Right lobe of liver (tissue), 6 donors: ENCODE results near the gene SCYGR4. TPM values are rescaled to one million over a fixed set of nuclear protein-coding genes. Genes with fewer than 3 reads are reported as not detected.

Experiments used
- ATAC-seq, 4 donors: fragments of 200-7000 bp; cut with Tn5 transposase; one replicate each; pipeline ENCODE4 v1.9.1; 2020; ENCODE audit warnings: mild to moderate bottlenecking in 4 of 4, moderate library complexity in 4 of 4
- DNase-seq, 3 donors: peaks; one replicate each; pipeline ENCODE4 v3.0.0-alpha.2; 2020
- H3K27ac ChIP-seq, 3 donors: fragments of 200-600 bp; one replicate each; pipeline ENCODE4 v1.8.0; 2022
- H3K27me3 ChIP-seq, 2 donors: fragments of 200-600 bp; one replicate each; pipeline ENCODE4 v1.8.0; 2022
- H3K36me3 ChIP-seq, 4 donors: fragments of 200-600 bp; sonication (generic) in 1 of 4; one replicate each; pipeline versions ENCODE4 v1.5.1 to v1.8.0; 2017 to 2022; ENCODE audit warnings: control low read depth in 1 of 4
- H3K4me1 ChIP-seq, 4 donors: fragments of 200-600 bp; sonication (generic) in 1 of 4; one replicate each; pipeline versions ENCODE4 v1.5.1 to v1.8.0; 2017 to 2022; ENCODE audit warnings: control low read depth in 1 of 4
- H3K4me3 ChIP-seq, 3 donors: fragments of 200-600 bp; one replicate each; pipeline ENCODE4 v1.8.0; 2022
- H3K9me3 ChIP-seq, 4 donors: fragments of 200-600 bp; sonication (generic) in 1 of 4; one replicate each; pipeline versions ENCODE4 v1.5.1 to v1.8.0; 2017 to 2022; ENCODE audit warnings: control low read depth in 1 of 4
- CTCF ChIP-seq, 4 donors: fragments of 200-600 bp in 3 of 4; fragments of 450-650 bp in 1 of 4; IDR thresholded peaks; one replicate each; pipeline versions ENCODE4 v1.5.1 to v1.8.0; 2016 to 2022; ENCODE audit warnings: antibody characterized with exemption in 4 of 4, mild to moderate bottlenecking in 2 of 4
- POLR2A ChIP-seq: fragments of 450-650 bp; IDR thresholded peaks from one replicate; pipeline ENCODE4 v1.6.1; 2017; ENCODE audit warnings: antibody characterized with exemption, mild to moderate bottlenecking
- WGBS: methylation state at CpG from one replicate; pipeline ENCODE4 v1.1.6; 2018; ENCODE audit warnings: low coverage, low lambda C conversion rate; ENCODE audit not compliant: insufficient coverage; ENCODE audit errors: missing lambda C conversion rate; 5-methylcytosine and 5-hydroxymethylcytosine counted together
- intact Hi-C, 2 donors: fragments of 100-400 bp; cut with DNase I; formaldehyde crosslinking; loops; one replicate each; pipeline versions ENCODE4 v1.11.2 to v1.14.1; 2022
- long read RNA-seq: library from polyadenylated mRNA; unstranded; transcript quantifications from one replicate; pipeline ENCODE4 v2.0.0, GENCODE V29; 2019
- total RNA-seq, 6 experiments: library from RNA; depleted of rRNA in 2 of 6; stranded (reverse); fragments of >200 nt in 2 of 6; fragmentation: NEBNext Ultra II Directional in 3 of 6; extraction: Animal tissue kit (Norgen Biotek cat#: 25700) in 3 of 6; gene quantifications; one replicate each; pipeline versions ENCODE4 v1.1.0 to v1.2.4, GENCODE V29; 2016 to 2023
- donor health status: DM: no; HTN: yes; CAD: no.
- donor health status: DM: no; HTN: no; CAD: no.
- donor health status: DM: no; HTN: no; CAD: no.
- donor health status: DM: no; HTN: yes; CAD: no.
- donor health status: DM: no; HTN: yes; CAD: no.

SCYGR4 gene
- not detected for total RNA-seq
- long read RNA-seq, result 0 reads

GRCh38 chr2:227617316-227618230, at the start of gene SCYGR4:
Gene SCYGR4 (plus strand): TSS chr2:227617498. CDS start chr2:227617498, 0 bp downstream.
- peak; percentile 18 to 72 (median 52) for ATAC-seq
- 56% methylated on average over 6 of the region's 20 CpGs for WGBS

GRCh38 chr2:227568852-227569169, 48.5 kb upstream of the SCYGR4 start:
- Histone ChIP-seq H3K27ac (no peak overlapping the region), H3K9me3 (no peaks in the 10 kb centered on the region), H3K4me1 (no peaks in the 10 kb centered on the region), H3K4me3 (no peak overlapping the region), H3K36me3 (peaks cover 0 to 2% (median 0%) of the 10 kb centered on the region in 4 donors), H3K27me3 (no peaks in the 10 kb centered on the region)
- ATAC-seq (no peak), DNase-seq (no peak)
- TF ChIP-seq POLR2A, result no peak
- TF ChIP-seq CTCF (IDR thresholded peaks at IDR 0.05), result no peak
- intact Hi-C loops, result no loop called here
- 87% methylated on average over 2 of the region's 2 CpGs for WGBS

More at GRCh38 chr2:227617316-227618230, at the start of gene SCYGR4:
- H3K27me3 ChIP-seq, result no peaks in the 10 kb centered on the region
- no peak within 1 kb of the TSS for H3K27ac ChIP-seq
- no peak for DNase-seq
- no peak for TF ChIP-seq POLR2A
- no peak for TF ChIP-seq CTCF (IDR thresholded peaks at IDR 0.05)
- H3K4me1 ChIP-seq, result no peaks in the 10 kb centered on the region
- H3K9me3 ChIP-seq, result no peaks in the 10 kb centered on the region
- intact Hi-C loops, result no loop called here
- no peaks in the 10 kb centered on the region for H3K36me3 ChIP-seq
- no peak within 1 kb of the TSS for H3K4me3 ChIP-seq

GRCh38 chr2:227570615-227571014, 46.7 kb upstream of the SCYGR4 start:
- TF ChIP-seq POLR2A (no peak), CTCF (IDR thresholded peaks at IDR 0.05) (no peak)
- Histone ChIP-seq H3K27ac (no peak overlapping the region), H3K9me3 (no peaks in the 10 kb centered on the region), H3K27me3 (no peaks in the 10 kb centered on the region), H3K36me3 (no peaks in the 10 kb centered on the region), H3K4me1 (no peaks in the 10 kb centered on the region), H3K4me3 (no peak overlapping the region)
- 43% methylated on average over 1 of the region's 1 CpG for WGBS
- ATAC-seq (no peak), DNase-seq (no peak)
- intact Hi-C loops, result no loop called here

GRCh38 chr2:227576110-227576509, 41.2 kb upstream of the SCYGR4 start:
- intact Hi-C loops, result no loop called here
- no peak for ATAC-seq

More at GRCh38 chr2:227576110-227576509, 41.2 kb upstream of the SCYGR4 start:
- H3K36me3 ChIP-seq, result no peaks in the 10 kb centered on the region
- no peak for DNase-seq
- H3K4me3 ChIP-seq, result no peak overlapping the region
- no peaks in the 10 kb centered on the region for H3K9me3 ChIP-seq
- H3K27me3 ChIP-seq, result no peaks in the 10 kb centered on the region
- no peaks in the 10 kb centered on the region for H3K4me1 ChIP-seq
- TF ChIP-seq POLR2A (no peak), CTCF (IDR thresholded peaks at IDR 0.05) (no peak)
- no peak overlapping the region for H3K27ac ChIP-seq
